ENCODE results near the gene ARVCF.

The ARVCF gene

DNA sequence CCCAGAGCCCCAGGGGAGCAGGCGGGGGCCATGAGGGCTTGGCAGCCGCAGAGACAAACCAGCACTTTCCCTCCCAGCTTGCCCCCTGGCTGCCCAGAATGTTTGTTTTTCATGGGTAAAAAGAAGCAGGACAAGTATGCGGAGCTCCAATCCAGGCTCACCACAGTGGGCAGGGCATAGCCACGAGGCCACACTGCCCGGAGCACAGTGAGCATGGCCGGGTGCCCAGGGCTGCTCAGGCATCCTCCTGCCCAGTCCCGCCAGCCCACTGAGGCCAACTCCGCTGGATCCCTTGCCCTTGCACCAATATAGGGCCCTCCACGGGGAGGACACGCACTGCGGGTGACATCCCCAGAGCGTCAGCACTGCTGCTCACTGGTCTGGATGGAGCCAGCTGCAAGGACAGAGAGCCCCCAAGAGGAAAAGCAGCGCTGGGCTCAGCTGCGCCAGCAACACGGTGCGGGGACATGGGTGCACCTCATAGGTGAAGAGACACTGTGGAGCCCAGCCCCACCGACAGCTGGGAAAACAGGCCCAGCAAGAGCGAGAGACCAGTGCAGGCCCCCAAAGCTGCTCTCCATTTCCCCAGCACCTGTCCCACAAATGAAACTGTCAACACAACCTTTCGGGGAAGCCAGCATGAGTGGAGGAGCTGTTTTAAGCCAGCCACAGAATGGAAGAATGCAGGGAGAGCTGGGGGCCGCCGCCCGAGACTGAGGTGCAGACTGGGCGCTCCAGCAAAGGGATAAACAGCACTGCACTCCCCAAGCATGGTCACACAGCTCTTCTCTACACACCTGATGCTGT lies 24.8 kb downstream of the ARVCF start:
- Histone ChIP-seq H3K36me3 (ENCODE audit: control insufficient read depth, insufficient read depth, low read length) (no peaks in the 10 kb centered on the region), H3K4me3 (ENCODE audit: insufficient read depth, low read depth, low read length, poor library complexity, severe bottlenecking) (no peak overlapping the region), H3K4me1 (ENCODE audit: control insufficient read depth, insufficient read depth, low read length, poor library complexity, severe bottlenecking) (peaks cover under 1% of the 10 kb centered on the region), H3K27me3 (replicated peaks; ENCODE audit: control insufficient read depth, insufficient read depth, low read length, poor library complexity, severe bottlenecking) (no peaks in the 10 kb centered on the region), H3K27ac (ENCODE audit: insufficient read depth, low read length, poor library complexity, severe bottlenecking) (no peak overlapping the region), H3K9me3 (ENCODE audit: control insufficient read depth, low read length) (no peaks in the 10 kb centered on the region)
- no peak for DNase-seq

DNA sequence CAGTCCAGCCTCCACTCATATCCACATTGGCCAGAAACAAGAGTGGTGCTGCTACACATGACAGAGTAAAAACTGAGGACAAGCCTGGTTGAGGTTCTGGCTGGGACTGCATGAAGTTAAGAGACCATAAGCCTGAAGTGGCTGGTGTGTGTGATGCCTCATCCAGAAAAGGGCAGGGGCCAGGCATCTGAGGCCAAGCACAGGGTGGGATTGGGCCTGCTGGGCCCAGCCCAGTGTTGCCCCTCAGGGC lies 25.3 kb downstream of the ARVCF start:
- DNase-seq: no peak
- H3K4me3 ChIP-seq (ENCODE audit: insufficient read depth, low read depth, low read length, poor library complexity, severe bottlenecking): no peak overlapping the region
- peaks cover 5% of the 10 kb centered on the region for H3K4me1 ChIP-seq (ENCODE audit: control insufficient read depth, insufficient read depth, low read length, poor library complexity, severe bottlenecking)
- no peaks in the 10 kb centered on the region for H3K27me3 ChIP-seq (replicated peaks; ENCODE audit: control insufficient read depth, insufficient read depth, low read length, poor library complexity, severe bottlenecking)
- no peaks in the 10 kb centered on the region for H3K36me3 ChIP-seq (ENCODE audit: control insufficient read depth, insufficient read depth, low read length)
- no peaks in the 10 kb centered on the region for H3K9me3 ChIP-seq (ENCODE audit: control insufficient read depth, low read length)
- no peak overlapping the region for H3K27ac ChIP-seq (ENCODE audit: insufficient read depth, low read length, poor library complexity, severe bottlenecking)

DNA sequence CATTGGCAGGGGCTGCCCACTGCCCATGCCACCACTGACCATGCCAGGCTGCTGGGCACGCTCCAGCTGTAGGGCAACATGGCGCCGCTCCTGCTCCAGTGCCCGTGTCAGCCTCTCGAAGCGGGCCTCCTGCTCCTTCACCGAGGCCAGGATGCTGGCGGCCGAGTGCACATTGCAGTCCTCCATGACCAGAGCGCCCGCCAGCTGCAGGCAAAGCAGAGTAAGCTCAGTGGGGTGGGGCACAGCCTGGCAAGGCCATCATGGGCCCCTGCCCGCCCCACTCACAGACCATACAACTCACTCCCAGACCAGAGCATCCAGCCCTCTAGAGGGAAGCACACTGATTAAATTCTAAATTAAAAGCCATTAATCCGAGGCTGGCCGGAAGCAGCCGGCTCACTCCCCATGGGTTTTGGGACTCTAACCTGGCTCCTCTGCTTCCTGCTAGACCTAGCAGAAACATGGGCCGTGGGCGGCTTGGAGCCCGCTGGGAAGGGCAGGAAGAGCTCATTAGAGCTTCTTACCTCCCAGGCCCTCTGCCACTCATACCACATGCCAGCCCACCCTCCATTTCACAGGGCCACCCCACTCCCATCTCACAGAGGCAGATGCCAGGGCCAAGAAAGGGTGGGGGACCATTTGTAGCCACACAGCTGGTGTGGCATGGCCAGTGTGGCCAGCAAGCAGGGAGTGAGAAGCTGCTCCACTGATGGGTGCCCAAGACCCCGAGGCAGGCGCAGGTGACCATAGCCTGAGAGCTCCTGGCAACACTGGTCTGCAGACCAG lies 25.8 kb downstream of the ARVCF start:
- Histone ChIP-seq H3K36me3 (ENCODE audit: control insufficient read depth, insufficient read depth, low read length) (no peaks in the 10 kb centered on the region), H3K27ac (ENCODE audit: insufficient read depth, low read length, poor library complexity, severe bottlenecking) (no peak overlapping the region), H3K9me3 (ENCODE audit: control insufficient read depth, low read length) (no peaks in the 10 kb centered on the region), H3K4me3 (ENCODE audit: insufficient read depth, low read depth, low read length, poor library complexity, severe bottlenecking) (no peak overlapping the region), H3K27me3 (replicated peaks; ENCODE audit: control insufficient read depth, insufficient read depth, low read length, poor library complexity, severe bottlenecking) (no peaks in the 10 kb centered on the region), H3K4me1 (ENCODE audit: control insufficient read depth, insufficient read depth, low read length, poor library complexity, severe bottlenecking) (peaks cover 8% of the 10 kb centered on the region)
- no peak for DNase-seq

DNA sequence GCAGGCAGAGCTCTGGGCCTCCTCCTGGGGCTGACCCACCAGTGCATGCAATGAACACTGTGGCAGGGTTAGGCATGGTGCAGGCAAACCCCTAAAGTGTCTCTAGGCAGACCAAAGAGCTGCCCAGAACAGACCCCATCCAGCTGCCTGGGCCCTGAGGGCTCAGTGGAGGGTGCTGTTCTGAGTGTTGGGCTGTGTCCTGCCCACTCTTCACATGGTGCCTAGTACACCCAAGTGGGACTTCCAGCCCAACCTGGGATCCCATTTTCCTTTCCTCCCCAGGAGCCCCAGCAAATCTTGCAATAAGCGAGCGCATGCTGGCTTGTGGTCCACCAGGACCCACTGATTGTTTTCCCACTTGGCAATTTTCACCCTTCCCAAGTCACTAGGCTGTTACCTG lies 26.4 kb downstream of the ARVCF start:
- Histone ChIP-seq H3K4me1 (ENCODE audit: control insufficient read depth, insufficient read depth, low read length, poor library complexity, severe bottlenecking) (peaks cover 8% of the 10 kb centered on the region), H3K4me3 (ENCODE audit: insufficient read depth, low read depth, low read length, poor library complexity, severe bottlenecking) (no peak overlapping the region), H3K27ac (ENCODE audit: insufficient read depth, low read length, poor library complexity, severe bottlenecking) (no peak overlapping the region), H3K27me3 (replicated peaks; ENCODE audit: control insufficient read depth, insufficient read depth, low read length, poor library complexity, severe bottlenecking) (no peaks in the 10 kb centered on the region), H3K9me3 (ENCODE audit: control insufficient read depth, low read length) (no peaks in the 10 kb centered on the region), H3K36me3 (ENCODE audit: control insufficient read depth, insufficient read depth, low read length) (no peaks in the 10 kb centered on the region)
- no peak for DNase-seq

DNA sequence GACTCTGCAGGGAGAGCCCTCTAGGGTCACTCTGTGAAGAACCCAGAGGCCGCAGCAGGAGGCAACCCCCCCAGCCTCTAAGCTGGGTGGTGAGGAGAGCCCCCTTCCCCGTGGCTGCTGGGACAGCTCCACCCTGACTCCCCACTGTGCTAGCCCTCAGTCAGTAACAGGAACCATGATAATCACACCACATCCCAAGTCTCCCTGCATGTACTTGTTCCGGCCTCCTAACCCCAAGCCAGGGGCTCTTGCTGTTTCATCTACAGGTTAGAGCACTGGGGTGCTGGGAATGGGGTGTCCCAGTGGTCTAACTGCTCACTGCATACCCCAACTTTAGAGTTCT lies 26.9 kb downstream of the ARVCF start:
- Histone ChIP-seq H3K4me1 (ENCODE audit: control insufficient read depth, insufficient read depth, low read length, poor library complexity, severe bottlenecking) (peaks cover 8% of the 10 kb centered on the region), H3K27me3 (replicated peaks; ENCODE audit: control insufficient read depth, insufficient read depth, low read length, poor library complexity, severe bottlenecking) (no peaks in the 10 kb centered on the region), H3K9me3 (ENCODE audit: control insufficient read depth, low read length) (no peaks in the 10 kb centered on the region), H3K36me3 (ENCODE audit: control insufficient read depth, insufficient read depth, low read length) (no peaks in the 10 kb centered on the region), H3K27ac (ENCODE audit: insufficient read depth, low read length, poor library complexity, severe bottlenecking) (no peak overlapping the region), H3K4me3 (ENCODE audit: insufficient read depth, low read depth, low read length, poor library complexity, severe bottlenecking) (no peak overlapping the region)
- no peak for DNase-seq

DNA sequence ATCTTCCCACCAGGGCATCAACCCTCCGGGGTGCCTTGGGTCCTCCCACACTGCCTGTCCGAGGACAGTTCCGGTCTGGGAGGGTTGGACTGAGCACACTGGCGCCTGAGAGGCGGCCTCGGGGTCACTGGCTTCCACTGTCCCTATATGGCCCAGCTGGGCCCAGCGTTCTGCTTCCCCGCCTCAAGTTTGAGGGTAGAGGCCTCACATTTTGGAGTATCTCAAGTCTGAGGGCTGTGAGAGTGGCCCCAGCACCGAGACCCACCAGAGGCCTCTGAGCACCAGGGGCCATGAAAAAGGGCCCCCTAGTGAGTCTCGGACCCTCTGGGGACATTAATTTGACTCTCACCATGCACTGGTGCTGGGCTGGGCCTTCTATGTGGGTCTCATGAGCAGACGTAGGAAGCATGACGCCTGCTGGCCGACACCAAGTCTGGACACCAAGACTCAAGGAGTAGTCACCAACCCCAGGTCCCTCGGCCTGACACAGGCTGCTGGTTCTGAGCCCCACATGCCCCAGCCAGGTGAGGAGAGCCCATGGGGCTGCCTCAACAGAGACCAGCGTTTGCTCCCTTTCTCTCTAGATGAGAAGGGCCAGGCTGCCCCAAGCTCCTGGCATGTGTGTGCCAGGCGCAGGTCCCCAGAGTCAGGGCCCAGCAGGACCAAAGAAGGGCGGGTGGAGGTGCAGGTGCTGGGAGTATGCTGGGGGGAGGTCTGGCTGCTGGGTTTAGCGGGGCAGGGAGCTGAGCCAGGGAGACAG lies 27.5 kb downstream of the ARVCF start:
- no peaks in the 10 kb centered on the region for H3K9me3 ChIP-seq (ENCODE audit: control insufficient read depth, low read length)
- DNase-seq: no peak
- H3K4me1 ChIP-seq (ENCODE audit: control insufficient read depth, insufficient read depth, low read length, poor library complexity, severe bottlenecking): peaks cover 8% of the 10 kb centered on the region
- H3K27ac ChIP-seq (ENCODE audit: insufficient read depth, low read length, poor library complexity, severe bottlenecking): no peak overlapping the region
- H3K4me3 ChIP-seq (ENCODE audit: insufficient read depth, low read depth, low read length, poor library complexity, severe bottlenecking): no peak overlapping the region
- H3K36me3 ChIP-seq (ENCODE audit: control insufficient read depth, insufficient read depth, low read length): no peaks in the 10 kb centered on the region
- no peaks in the 10 kb centered on the region for H3K27me3 ChIP-seq (replicated peaks; ENCODE audit: control insufficient read depth, insufficient read depth, low read length, poor library complexity, severe bottlenecking)

DNA sequence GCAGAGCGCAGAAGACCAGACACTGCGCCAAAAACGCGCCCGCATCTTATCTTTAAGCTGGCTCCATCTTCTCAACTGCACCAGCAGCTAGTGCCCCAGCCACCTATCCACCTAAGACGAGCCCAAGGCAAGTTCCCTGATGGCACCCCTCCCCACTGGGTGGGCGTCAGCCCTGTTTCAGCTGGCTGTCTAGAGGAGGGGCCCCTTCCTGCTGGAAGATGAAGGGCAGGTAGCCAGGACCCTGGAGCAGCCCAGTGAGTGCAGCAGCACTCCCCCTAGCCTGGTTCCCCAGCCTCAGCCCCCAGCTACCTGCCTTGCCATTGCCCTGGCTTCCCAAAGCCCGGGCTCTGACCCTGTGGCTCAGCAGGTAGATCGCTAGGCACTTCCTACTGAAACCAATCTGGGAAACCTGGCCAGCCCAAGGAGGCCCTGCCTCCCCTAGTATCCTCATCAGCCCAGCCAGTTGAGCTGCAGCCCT lies 28.3 kb downstream of the ARVCF start:
- DNase-seq: no peak
- H3K36me3 ChIP-seq (ENCODE audit: control insufficient read depth, insufficient read depth, low read length): no peaks in the 10 kb centered on the region
- no peaks in the 10 kb centered on the region for H3K9me3 ChIP-seq (ENCODE audit: control insufficient read depth, low read length)
- H3K4me3 ChIP-seq (ENCODE audit: insufficient read depth, low read depth, low read length, poor library complexity, severe bottlenecking): no peak overlapping the region
- peaks cover 8% of the 10 kb centered on the region for H3K4me1 ChIP-seq (ENCODE audit: control insufficient read depth, insufficient read depth, low read length, poor library complexity, severe bottlenecking)
- no peaks in the 10 kb centered on the region for H3K27me3 ChIP-seq (replicated peaks; ENCODE audit: control insufficient read depth, insufficient read depth, low read length, poor library complexity, severe bottlenecking)
- H3K27ac ChIP-seq (ENCODE audit: insufficient read depth, low read length, poor library complexity, severe bottlenecking): no peak overlapping the region

DNA sequence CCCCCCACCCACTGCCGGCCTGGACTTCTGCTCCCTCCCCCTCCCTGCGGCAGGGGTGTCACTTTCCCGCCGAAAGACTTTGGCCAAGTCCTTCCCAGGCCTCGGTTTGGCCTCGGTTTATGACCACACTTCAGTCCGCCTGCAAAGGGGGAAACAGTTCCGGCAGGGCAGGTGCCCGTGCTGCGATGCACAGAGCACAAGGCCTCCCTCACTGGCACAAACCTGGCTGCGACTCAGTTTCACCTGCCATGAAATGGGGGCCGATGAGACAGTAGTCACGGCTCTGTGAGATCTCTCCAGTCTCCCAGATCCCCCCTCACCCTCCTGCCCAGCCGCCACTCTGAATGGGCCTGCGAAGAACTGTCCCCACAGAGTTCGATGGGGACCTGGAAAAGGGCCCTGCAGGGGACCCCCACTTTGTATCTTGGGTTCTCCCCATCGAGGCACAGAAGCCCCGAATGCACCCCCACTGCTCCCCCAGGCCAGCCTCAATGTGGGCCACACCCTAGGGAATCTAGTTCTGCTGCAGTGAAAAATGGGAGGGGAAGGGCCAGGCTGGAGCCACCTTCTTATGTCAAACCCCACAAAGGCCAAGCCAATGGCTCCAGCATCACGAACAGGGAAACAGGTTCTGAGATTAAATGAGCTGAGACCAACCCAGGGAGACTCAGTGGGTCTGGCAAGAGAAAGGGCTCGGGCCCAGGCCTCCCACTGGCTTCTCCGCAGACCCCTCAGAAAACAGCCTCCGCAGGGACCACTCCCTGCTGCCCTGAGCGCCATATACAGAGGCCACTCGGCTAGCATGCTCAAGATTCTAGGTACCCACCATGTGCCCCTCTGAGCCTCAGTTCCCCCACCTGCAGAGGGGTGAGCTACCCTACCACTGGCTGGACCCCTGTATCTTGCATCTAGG lies 29.0 kb downstream of the ARVCF start:
- H3K27me3 ChIP-seq (replicated peaks; ENCODE audit: control insufficient read depth, insufficient read depth, low read length, poor library complexity, severe bottlenecking): no peaks in the 10 kb centered on the region
- peaks cover 8% of the 10 kb centered on the region for H3K4me1 ChIP-seq (ENCODE audit: control insufficient read depth, insufficient read depth, low read length, poor library complexity, severe bottlenecking)
- no peak overlapping the region for H3K27ac ChIP-seq (ENCODE audit: insufficient read depth, low read length, poor library complexity, severe bottlenecking)
- no peak overlapping the region for H3K4me3 ChIP-seq (ENCODE audit: insufficient read depth, low read depth, low read length, poor library complexity, severe bottlenecking)
- DNase-seq: no peak
- no peaks in the 10 kb centered on the region for H3K36me3 ChIP-seq (ENCODE audit: control insufficient read depth, insufficient read depth, low read length)
- H3K9me3 ChIP-seq (ENCODE audit: control insufficient read depth, low read length): no peaks in the 10 kb centered on the region

DNA sequence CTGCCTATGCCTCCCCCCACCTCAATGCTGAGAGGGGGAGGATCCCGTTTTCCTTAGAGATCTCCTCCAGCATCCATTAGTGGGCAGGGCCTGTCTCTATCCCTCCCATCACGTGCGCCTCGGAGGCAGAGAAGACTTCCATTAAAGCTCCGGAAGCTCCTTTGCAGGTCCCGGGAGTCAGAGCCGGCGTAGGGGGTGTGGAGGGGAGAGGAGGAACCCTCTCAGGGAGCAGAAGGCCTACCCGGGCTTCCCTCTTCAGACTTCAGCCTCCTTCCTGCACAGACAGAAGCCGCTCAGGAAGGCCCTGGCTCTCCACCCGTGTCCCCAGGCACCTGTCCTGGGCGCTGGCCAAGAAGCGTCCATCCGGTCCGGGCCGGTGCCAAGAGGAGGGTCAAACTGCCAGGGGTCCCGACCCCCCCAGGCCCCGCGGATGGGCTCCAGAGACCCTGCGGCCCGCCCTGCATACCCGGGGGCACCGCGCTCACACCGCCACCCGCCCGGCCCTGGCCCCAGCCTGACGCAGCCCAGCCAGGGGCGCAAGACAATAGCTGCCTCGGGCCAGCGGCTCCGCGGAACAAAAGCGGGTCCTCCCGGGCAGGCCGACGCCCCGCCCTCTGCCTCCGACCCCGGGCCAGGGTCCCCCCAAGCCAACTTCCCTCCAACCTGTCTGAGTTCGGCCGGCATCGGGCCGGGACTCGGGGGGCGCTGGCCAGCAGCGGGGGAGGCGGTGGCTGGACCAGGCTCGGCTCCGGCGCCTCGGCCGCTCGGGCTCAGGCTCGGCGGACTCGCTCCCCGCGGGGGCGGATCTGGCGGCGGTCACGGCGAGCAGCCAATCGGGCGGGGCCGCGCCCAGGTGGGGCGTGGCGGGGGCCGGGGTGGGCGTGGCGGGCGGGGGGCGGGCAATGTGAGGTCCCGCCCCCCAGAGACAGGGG lies 29.9 kb downstream of the ARVCF start:
- H3K27ac ChIP-seq (ENCODE audit: insufficient read depth, low read length, poor library complexity, severe bottlenecking): no peak overlapping the region
- H3K9me3 ChIP-seq (ENCODE audit: control insufficient read depth, low read length): no peaks in the 10 kb centered on the region
- H3K36me3 ChIP-seq (ENCODE audit: control insufficient read depth, insufficient read depth, low read length): no peaks in the 10 kb centered on the region
- H3K4me1 ChIP-seq (ENCODE audit: control insufficient read depth, insufficient read depth, low read length, poor library complexity, severe bottlenecking): peaks cover 8% of the 10 kb centered on the region
- peak overlapping the region; percentile 55 for H3K4me3 ChIP-seq (ENCODE audit: insufficient read depth, low read depth, low read length, poor library complexity, severe bottlenecking)
- peak; percentile 37 to 52 (median 43) for DNase-seq
- no peaks in the 10 kb centered on the region for H3K27me3 ChIP-seq (replicated peaks; ENCODE audit: control insufficient read depth, insufficient read depth, low read length, poor library complexity, severe bottlenecking)

Measured in effector memory CD4-positive, alpha-beta T cell (primary cell).